Ishikawa (cell line): ENCODE data around the gene BMPR1B.
A peak's percentile ranks its signal among the peaks of the same experiment; 100 is the strongest.

ENCODE experiments used
- CEBPB ChIP-seq: IDR thresholded peaks from 2 replicates; pipeline ENCODE4 v1.6.1; 2012
- CREB1 ChIP-seq: IDR thresholded peaks from 2 replicates; pipeline ENCODE4 v1.6.1; 2012; ENCODE audit warnings: low read depth
- EGR1 ChIP-seq: IDR thresholded peaks from 2 replicates; pipeline ENCODE4 v1.6.1; 2012
- EP300 ChIP-seq: IDR thresholded peaks from 2 replicates; pipeline ENCODE4 v1.6.1; 2012; ENCODE audit warnings: borderline replicate concordance
- FOXM1 ChIP-seq: IDR thresholded peaks from 2 replicates; pipeline ENCODE4 v1.6.1; 2012; ENCODE audit warnings: low read depth, borderline replicate concordance
- NFIC ChIP-seq: IDR thresholded peaks from 2 replicates; pipeline ENCODE4 v1.6.1; 2012
- RAD21 ChIP-seq: IDR thresholded peaks from 2 replicates; pipeline ENCODE4 v1.6.1; 2012; ENCODE audit warnings: low read depth
- TAF1 ChIP-seq: IDR thresholded peaks from 2 replicates; pipeline ENCODE4 v1.6.1; 2012; ENCODE audit warnings: low read depth, mild to moderate bottlenecking
- TCF12 ChIP-seq: IDR thresholded peaks from 2 replicates; pipeline ENCODE4 v1.6.1; 2012; ENCODE audit warnings: low read depth
- TEAD4 ChIP-seq: IDR thresholded peaks from 2 replicates; pipeline ENCODE4 v1.6.1; 2012
- YY1 ChIP-seq: IDR thresholded peaks from 2 replicates; pipeline ENCODE4 v1.6.1; 2012; ENCODE audit warnings: low read depth
- ZBTB7A ChIP-seq: IDR thresholded peaks from 2 replicates; pipeline ENCODE4 v1.6.1; 2012; ENCODE audit warnings: low read depth
- TF ChIP-seq, protein P1 (sequence below): IDR thresholded peaks from 2 replicates; pipeline ENCODE4 v1.6.1; 2012
- TF ChIP-seq, protein P2 (sequence below): IDR thresholded peaks from 2 replicates; pipeline ENCODE4 v1.6.1; 2012
- TF ChIP-seq, protein P3 (sequence below): IDR thresholded peaks from 2 replicates; pipeline ENCODE4 v1.6.1; 2012; ENCODE audit warnings: low read depth, mild to moderate bottlenecking

BMPR1B gene

GRCh38 chr4:95027905-95028618 is 270.3 kb downstream of the BMPR1B start:
- TF ChIP-seq TCF12 (peak; percentile 60; the same call in 1 of the 2 replicates), EGR1 (no peak), YY1 (no peak), TEAD4 (peak; percentile 57; the same call in 1 of the 2 replicates), NFIC (peak; percentile 48; the same call in 1 of the 2 replicates), CEBPB (peak; percentile 67; the same call in 1 of the 2 replicates), EP300 (no peak; the same call in 1 of the 2 replicates), RAD21 (no peak)
- TF ChIP-seq, protein P1, sequence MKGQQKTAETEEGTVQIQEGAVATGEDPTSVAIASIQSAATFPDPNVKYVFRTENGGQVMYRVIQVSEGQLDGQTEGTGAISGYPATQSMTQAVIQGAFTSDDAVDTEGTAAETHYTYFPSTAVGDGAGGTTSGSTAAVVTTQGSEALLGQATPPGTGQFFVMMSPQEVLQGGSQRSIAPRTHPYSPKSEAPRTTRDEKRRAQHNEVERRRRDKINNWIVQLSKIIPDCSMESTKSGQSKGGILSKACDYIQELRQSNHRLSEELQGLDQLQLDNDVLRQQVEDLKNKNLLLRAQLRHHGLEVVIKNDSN: no peak
- TF ChIP-seq, protein P2, sequence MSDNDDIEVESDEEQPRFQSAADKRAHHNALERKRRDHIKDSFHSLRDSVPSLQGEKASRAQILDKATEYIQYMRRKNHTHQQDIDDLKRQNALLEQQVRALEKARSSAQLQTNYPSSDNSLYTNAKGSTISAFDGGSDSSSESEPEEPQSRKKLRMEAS: no peak

GRCh38 chr4:95038791-95039190 is 281.0 kb downstream of the BMPR1B start:
- TF ChIP-seq EGR1: no peak
- TF ChIP-seq RAD21: no peak
- no peak for TF ChIP-seq CEBPB
- no peak for TF ChIP-seq FOXM1

- TF ChIP-seq NFIC: no peak
Observed at GRCh38 chr4:95044324-95044837, 286.6 kb downstream of the BMPR1B start.

GRCh38 chr4:95045429-95045828 is 287.7 kb downstream of the BMPR1B start:
- TF ChIP-seq FOXM1 (no peak), TAF1 (no peak), YY1 (no peak), EP300 (no peak), TCF12 (no peak), RAD21 (no peak), CEBPB (no peak), NFIC (no peak), CREB1 (no peak), ZBTB7A (no peak)
- TF ChIP-seq, protein P1: no peak
- TF ChIP-seq, protein P3, sequence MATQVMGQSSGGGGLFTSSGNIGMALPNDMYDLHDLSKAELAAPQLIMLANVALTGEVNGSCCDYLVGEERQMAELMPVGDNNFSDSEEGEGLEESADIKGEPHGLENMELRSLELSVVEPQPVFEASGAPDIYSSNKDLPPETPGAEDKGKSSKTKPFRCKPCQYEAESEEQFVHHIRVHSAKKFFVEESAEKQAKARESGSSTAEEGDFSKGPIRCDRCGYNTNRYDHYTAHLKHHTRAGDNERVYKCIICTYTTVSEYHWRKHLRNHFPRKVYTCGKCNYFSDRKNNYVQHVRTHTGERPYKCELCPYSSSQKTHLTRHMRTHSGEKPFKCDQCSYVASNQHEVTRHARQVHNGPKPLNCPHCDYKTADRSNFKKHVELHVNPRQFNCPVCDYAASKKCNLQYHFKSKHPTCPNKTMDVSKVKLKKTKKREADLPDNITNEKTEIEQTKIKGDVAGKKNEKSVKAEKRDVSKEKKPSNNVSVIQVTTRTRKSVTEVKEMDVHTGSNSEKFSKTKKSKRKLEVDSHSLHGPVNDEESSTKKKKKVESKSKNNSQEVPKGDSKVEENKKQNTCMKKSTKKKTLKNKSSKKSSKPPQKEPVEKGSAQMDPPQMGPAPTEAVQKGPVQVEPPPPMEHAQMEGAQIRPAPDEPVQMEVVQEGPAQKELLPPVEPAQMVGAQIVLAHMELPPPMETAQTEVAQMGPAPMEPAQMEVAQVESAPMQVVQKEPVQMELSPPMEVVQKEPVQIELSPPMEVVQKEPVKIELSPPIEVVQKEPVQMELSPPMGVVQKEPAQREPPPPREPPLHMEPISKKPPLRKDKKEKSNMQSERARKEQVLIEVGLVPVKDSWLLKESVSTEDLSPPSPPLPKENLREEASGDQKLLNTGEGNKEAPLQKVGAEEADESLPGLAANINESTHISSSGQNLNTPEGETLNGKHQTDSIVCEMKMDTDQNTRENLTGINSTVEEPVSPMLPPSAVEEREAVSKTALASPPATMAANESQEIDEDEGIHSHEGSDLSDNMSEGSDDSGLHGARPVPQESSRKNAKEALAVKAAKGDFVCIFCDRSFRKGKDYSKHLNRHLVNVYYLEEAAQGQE: no peak

DNA sequence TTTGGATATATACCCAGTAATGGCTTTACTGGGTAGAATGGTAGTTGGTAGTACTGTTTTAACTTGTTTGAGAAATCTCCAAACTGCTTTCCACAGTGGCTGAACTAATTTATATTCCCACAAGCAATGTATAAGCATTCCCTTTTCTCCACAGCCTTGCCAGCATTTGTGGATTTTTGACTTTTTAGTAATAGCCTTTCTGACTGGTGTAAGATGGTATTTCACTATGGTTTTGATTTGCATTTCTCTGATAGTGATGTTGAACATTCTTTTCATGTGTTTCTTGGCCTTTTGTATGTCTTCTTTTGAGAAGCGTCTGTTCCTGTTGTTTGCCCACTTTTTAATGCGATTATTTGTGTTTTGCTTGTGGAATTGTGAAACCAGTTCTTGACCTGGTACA is 290.5 kb downstream of the BMPR1B start:
- TF ChIP-seq RAD21: no peak
- TF ChIP-seq NFIC: no peak
- TF ChIP-seq, protein P3: no peak
- TF ChIP-seq TCF12: no peak
- TF ChIP-seq, protein P2: no peak
- TF ChIP-seq CREB1: no peak
- TF ChIP-seq TEAD4: no peak
- no peak for TF ChIP-seq CEBPB
- no peak for TF ChIP-seq FOXM1
- TF ChIP-seq, protein P1: no peak
- no peak for TF ChIP-seq TAF1

GRCh38 chr4:95049551-95050233 is 291.9 kb downstream of the BMPR1B start:
- no peak for TF ChIP-seq TCF12
- TF ChIP-seq, protein P3: peak; percentile 69
